Activated CD4-positive, alpha-beta T cell treated with anti-CD3 and anti-CD28 coated beads, Interleukin-2, Interleukin-6, amounts not matched to agents 100 ng/mL and 50 ng/mL, durations not matched to agents 16 hours and 8 hours (primary cell): ENCODE results near the gene SLC11A2.
A peak's percentile ranks its signal among the peaks of the same experiment; 100 is the strongest.
"Not testable (repeated sequence)": the region's sequence is repeated elsewhere in the genome, so short reads cannot be mapped to it uniquely, and the experiment has no call there.

Experiments
- DNase-seq: peaks from one replicate; pipeline ENCODE4 v3.0.0-alpha.2; 2020

The SLC11A2 gene

DNA sequence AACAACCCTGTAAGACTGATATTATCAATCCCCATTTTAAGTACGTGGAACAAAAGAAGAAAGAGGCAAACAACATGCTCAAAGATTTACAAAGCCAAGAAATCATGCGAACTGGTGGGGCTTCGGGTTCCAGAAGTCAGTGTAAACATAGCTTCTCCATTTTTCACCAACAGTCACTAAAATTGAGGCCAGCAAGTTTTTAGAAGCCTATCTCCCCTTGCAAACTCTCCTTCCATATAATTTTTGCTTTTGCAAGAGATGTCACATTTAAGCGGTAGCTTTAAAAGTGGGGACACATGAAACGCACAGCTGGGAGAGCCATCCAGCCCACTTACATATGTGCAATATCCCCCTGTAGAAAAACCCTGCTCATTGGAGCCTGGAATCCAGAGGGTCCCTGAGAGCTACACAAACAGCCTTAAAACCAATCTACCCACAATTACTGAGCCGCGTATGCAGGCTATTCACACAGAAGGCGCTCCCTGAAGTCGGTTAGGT is 797 bp downstream of the SLC11A2 start:
- DNase-seq, result no peak

DNA sequence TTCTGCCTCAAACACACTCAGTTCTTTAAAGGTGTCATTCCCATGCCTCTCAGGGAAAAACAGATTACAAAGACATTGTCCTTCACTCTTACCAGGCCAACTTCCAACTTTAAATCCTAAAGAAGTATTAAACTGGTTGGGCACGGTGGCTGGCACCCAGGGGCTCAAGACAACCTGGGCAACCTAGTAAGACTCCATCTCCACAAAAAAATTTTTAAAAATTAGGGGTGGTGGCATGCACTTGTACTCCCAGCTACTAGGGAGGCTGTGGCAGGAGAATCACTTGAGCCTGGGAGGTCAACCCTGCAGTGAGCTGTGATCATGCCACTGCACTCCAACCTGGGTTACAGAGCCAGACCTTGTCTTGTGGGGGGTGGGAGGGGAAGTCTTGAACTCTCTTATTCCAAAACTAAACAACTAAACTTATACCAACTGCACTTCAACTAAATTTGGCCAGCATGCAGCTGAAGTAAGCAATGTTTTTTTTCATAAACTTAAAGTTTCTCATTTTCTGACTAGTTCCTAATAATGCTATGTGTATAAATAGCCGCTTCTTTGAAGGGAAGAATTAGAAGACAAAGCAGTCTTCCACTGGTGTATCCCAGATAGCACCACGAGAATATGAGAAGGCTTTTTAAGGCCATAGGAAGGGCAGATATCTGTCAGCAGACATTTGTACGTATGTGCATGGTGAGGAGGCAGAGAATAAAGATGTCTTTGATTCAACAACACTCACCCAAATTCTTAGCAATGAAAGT is 2.4 kb downstream of the SLC11A2 start:
- DNase-seq, result no peak

DNA sequence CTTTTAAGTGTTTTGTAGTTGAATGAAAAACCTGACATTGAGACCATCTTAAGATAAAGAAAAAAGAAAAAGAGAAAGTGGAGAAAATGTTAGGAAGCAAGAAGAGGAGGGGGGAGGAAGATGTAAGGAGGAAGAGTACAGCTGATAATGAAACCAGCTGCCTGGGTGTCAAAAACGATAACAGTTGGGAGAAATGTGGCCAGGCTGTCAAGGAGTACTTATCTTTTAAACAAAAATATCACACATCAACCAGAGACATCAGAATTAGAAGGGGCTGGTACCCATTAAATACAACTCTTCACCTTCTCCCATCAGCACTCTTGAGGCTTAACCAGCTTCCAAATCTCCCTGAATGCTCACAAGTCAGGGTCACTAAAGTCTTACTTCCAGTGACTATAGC is 4.5 kb downstream of the SLC11A2 start:
- peak; percentile 29 for DNase-seq

DNA sequence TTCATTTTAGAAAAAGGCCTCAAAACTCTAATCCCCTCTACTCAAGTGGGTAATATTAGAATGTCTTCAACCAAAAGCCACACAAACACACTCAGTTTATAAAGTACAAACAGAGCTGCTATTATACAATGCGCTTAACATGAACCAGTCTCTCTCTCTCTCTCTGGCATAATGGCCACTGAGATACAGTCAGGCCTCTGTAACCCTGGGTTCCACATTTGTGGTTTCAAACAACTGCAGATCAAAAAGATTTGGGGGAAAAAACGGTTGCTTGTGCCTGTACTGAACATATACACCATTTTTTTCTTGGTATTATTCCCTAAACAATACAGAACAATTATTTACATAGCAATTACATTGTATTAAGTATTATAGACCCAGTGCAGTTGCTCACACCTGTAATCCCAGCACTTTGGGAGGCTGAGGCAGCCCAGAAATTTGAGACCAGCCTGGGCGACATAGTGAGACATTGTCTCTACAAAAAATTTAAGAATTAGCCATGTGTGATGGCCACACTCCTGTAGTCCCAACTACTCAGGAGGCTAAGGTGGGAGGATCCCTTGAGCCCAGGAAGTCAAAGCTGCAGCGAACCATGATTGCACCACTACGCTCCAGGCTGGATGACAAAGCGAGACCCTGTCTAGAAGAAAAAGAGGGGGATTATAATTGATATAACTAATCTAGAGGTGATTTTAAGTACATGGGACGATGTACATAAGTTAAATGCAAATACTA is 5.6 kb downstream of the SLC11A2 start:
- no peak for DNase-seq

DNA sequence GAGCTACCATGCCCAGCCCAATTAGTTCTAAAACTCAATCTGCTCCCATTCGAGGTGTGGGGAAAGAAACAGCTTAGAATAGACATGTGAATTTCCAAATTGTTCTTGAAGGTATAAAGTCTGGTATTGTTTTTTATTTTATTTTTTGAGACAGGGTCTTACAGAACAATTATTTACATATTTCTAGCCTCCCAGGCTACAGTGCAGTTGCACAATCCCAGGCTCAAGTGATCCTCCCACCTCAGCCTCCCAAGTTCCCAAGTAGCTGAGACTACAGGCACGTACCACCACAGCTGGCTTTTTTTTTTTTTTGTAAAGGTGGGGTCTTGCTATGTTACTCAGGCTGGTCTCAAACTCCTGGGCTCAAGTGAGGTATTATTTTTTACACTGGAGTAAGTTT is 6.3 kb downstream of the SLC11A2 start:
- no peak for DNase-seq

DNA sequence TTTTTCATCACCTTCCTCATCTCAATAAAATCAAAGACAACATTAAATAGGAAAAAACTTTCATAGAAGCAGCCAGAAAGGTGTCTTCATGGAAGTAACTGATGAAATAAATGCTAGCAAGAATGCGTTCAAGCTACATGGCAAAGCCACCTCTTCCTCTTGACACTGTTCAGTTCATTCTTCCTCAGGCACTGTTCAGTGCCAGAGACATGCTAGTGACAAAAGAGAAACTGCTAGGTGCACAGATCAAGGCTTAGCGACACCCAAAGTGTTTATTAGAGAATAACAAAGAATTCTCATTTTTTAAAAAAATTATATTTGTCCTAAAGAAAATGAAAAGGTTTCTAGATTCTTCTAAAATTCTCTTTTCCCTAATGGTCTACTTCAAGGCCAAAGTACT is 7.2 kb downstream of the SLC11A2 start:
- DNase-seq, result no peak

DNA sequence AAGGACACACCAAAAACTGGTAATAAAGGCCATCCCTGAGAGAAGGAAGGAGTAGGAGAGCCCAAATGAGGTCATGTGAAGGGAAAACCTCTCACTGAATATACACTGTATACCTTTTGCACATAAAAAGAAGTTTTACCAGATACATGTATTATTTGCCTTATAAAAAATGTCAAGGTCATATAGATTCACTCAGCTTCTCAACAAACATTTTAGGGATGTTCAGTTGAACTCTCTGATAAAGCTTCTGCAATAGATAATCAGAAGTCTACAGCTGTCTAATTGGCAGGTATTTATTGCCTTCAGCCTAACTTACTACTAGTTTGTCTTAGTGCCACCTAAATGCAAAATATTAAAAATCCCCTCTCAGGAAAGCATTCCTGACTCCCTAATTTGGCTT is 8.7 kb downstream of the SLC11A2 start:
- DNase-seq, result no peak

DNA sequence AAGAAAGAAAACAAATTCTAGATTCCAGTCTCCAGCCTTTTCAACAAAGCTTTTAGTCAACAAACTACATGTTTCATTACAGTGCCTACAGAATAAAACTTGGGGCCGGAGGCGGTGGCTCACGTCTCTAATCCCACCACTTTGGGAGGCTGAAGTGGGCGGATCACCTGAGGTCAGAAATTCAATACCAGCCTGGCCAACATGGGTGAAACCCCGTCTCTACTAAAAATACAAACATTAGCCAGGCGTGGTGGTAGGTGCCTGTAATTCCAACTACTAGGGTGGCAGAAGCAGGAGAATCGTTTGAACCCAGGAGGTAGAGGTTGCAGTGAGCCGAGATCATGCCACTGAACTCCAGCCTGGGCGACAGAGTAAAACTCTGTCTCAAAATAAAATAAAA is 11.7 kb downstream of the SLC11A2 start:
- DNase-seq, result not testable (repeated sequence)

DNA sequence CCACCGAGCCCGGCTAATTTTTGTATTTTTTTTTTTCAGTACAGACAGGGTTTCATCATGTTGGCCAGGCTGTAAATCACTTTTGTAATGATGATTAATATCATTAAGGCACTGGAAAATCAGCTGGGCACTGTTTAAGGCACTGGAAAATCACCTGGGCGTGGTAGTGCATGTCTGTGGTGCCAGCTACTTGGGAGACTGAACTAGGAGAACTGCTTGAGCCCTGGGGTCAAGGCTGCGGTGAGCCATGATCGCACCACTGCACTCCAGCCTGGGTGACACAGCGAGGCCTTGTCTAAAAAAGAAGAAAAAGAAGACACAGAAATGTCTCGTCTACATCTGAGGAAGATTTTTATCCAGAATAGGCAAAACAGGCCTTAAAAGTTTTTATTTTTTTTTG is 12.7 kb downstream of the SLC11A2 start:
- DNase-seq, result no peak

DNA sequence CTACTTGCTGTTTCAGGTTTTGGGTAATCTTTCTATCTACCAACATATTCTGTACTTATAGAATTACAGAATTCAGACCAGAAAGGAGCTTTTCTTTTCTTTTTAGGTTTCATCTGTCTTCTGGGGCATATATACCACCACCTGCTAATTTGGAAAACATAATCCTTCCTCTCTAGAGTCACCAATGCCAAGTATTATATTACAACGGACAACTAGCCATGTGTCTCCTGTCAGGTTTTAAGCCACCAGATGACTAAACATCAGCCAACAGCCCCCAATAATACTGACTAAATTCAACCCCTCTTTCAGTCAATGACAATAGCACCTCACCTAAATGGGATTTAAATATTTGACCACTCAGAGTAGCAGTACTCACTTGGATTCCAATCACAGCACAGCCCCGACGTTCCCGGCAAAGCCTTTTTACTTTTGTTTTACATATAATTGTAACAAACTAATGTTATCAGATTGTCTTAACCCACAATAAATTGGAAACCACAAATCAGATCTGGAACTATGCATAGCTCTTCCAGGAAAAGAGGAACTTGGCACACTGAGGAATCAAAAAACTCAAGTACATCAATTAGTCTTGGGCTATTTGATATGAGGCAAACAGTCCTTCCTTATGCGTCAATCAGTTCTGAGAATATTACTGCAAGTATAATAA is 13.5 kb downstream of the SLC11A2 start:
- DNase-seq, result no peak

DNA sequence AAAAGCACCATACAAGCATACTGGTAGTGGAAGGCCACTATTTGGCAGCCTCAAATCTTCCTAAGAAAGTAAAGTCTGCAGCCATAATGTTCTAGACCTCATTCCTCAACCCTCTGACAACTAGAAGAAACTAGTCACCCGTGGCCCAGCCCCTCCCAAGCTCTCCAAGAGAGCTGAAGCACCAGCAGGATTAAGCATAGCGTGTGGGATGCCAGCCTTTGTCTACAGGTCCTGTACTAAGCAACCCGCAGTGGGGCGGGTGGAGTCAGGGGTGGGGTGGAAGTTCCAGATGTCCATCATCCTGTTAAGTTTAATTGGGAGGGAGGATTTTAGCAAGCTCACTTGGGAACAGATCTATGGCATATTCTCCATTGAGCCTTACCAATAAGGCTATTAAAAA is 14.2 kb downstream of the SLC11A2 start:
- no peak for DNase-seq

DNA sequence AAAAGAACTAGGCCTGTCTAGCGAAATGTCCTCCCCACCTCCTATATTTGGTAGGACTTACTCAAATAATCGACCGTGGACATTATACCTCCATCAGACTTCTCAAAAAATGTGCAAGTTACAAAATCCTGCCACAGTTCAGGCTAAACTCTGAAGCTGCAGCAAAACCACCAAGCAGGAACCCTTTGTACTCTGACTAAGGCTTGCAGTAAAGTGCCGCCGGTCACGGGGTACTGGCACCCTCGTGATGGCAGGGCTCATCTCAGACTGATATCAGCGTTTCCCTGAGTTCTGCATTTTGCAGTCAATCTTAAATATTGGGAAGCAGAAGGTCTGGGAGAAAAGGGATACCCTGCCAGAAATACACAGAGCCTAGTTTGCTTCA is 17.1 kb downstream of the SLC11A2 start:
- DNase-seq, result peak; percentile 62

DNA sequence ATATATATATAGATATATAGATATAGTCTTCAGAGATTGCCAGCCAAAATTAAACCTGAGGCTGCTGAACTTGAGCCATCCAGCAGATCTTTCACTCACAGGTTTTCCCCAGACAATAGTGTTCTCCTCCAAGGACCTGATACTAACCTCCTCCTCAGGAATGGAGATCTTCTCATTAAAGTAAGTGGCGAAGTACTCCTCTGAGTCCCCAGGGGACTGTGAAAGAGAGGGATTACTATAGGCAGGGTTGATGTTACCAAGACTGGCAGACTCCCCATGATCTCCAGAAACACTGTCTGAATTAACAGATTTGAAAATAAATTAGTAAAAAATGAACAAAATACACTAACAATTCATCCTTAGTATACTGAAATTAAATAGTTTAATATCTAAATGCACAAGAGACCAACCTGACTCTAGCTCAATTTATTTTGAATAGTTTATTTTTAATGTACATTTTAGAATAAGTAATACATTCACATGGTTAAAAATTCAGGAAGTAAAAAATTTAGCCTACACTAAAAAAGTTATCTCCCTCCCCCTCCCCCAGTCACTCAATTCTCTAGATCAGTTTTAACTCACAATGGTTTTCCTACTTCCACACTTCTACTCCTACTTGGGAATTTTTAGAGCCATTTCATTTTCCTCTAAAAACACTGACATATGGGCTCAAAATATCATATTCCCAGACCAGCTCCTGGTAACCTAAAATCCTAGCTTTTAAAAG is 17.7 kb downstream of the SLC11A2 start:
- no peak for DNase-seq

DNA sequence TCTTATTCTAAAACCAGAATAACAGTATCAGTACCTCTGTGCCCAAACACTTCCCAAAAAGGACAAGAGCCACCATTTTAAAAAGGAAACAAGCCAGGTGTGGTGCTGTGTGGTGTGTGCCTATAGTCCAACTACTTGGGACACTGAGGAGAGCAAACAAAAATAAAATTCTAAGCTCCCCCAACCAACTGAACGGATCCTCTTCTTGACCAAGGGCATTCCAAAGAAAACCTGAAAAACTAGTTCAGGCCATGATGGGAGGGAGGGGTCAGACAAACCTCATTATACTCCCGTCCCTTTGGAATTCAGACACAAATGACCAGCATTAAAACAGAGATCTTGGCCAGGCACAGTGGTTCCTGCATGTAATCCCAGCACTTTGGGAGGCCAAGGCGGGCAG is 20.5 kb downstream of the SLC11A2 start:
- DNase-seq, result no peak

DNA sequence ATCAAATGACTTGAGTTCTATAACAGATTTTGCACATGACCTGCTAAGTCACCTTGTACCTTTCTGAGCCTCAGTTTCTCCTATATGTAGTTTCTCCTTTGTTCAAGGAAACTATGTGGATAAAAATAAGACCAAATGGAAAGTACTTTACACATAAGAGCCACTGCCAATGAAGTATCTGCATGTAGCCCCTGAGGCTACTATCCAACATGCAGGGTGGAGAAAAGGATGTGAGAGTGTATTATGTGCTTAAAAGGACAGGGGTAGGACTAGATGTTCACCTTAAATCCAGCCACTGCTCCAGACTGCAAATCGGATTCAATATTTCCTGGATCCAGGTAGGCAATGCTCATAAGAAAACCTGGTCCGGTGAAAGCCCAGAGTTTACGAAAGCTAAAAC is 21.2 kb downstream of the SLC11A2 start:
- no peak for DNase-seq

DNA sequence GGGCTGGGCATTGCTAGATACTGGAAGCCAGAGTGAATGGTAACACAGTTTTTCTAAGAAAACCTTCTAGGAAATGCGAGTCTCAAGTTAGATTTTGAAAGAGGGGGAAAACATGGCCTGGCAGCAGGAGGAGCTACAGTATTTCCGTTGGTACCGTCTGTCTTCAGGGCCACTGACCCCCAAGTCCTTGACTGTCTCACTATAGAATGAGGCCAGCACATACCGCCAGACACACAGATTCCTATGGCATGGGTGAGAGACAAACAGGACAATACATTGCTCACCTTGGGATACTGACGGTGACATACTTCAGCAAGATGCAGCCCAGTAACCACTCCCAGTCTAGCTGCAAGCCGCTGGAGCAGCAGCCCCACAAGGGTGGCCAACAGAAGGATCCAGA is 21.7 kb downstream of the SLC11A2 start:
- DNase-seq, result no peak

DNA sequence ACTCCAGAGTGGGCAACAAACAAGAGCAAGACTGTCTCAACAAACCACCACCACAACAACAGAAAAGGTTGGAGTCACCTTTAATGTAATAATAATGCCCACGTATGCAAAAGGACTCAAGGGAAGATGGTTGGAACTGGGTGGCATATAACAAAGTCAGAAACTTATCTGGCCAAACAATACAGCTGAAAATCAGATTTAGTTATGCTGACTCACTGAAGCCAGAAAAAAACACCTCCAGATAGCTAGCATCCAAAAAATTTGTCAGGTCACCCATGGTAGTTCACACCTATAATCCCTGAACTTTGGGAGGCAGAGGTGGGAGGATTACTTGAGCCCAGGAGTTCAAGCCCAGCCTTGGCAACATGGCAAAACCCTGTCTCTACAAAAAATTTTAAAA is 24.4 kb downstream of the SLC11A2 start:
- DNase-seq, result no peak

DNA sequence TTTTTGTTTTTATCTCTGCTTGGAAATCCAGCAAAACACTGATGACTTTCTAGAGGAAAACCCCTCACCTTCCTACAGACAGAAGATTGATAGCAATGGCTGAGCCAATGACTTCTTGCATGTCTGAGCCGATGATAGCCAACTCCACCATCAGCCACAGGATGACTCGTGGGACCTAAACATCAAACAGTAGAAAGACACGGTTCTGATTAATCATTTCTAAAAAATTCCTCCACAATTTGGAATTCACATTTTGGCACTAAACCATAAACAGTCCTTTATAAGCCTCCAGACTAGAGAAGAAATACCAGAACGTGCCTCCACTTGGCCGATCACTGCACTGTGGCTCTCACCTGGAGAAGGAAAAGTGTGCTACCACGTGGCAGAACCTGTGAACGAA is 25.9 kb downstream of the SLC11A2 start:
- no peak for DNase-seq

DNA sequence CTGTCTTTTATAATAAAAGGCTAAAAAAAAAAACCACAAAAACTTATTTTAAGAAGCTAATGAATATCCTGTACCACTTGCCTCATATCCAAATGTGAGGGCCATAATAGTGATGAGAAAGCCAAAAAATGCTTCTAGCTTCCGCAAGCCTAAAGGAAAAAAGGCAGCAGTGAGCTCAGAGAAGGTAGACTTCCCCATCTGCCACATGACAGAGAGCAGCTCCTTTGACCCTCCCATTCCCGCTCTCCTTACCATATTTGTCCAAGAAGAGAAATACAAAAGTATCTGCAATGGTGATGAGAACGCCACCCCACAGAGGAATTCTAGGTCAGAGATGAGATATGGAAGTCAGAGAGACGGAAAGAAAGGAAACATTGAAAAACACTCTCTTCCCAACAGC is 27.1 kb downstream of the SLC11A2 start:
- DNase-seq, result no peak

DNA sequence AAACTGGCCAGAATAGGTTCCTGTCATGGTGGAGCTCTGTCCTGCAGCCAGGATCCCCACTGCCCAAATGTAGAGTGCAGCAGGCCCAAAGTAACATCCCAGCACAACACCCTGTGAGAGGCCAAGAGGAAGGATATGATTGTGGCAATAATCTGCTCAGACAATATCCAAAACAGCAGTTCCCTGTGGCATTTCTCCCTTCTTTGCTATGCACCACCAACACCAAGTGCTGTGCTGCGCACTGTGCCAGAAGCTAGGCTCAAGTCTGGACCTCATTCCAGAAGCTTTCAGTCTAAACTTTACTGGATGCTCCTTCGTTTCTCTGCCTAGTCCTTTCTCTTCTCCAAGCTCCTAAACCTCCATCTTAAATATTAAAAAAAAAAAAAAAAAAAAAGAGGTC is 33.4 kb downstream of the SLC11A2 start:
- no peak for DNase-seq

DNA sequence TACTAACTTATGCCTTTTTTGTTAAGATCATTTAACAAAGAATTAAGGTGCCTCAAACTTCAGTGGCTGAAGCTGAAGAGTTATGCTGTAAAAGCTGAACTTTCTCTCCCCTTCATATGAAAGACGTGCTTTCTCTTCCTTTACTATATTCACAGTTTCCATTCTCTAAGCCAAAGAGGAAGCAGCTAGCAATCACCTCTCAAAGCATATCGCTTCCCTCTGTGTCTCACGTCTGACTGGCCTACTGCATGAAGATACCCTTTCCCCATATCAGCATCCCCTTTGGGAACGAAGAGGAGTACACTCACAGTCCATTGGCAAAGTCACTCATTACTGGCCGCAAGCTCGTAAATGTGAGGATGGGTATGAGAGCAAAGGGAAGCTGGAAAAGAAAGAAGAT is 34.9 kb downstream of the SLC11A2 start:
- no peak for DNase-seq

DNA sequence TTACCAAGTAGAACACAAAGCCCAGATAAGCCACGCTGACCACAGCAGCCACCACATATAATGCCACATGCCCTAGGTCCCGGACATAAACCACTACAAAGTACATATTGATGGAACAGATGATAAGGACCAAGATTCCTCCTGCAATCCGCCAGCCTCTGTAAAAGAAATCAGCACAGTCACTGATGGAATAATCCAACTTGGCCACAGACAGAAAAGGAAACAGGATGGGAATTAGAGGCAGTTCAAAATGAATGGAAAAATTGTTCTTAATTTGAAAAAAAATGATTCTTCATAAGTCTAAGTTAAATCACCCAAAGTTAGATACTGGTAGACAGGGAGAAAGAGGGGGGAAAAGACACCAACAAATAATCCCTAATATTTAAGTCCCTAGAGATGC is 35.4 kb downstream of the SLC11A2 start:
- DNase-seq, result no peak

DNA sequence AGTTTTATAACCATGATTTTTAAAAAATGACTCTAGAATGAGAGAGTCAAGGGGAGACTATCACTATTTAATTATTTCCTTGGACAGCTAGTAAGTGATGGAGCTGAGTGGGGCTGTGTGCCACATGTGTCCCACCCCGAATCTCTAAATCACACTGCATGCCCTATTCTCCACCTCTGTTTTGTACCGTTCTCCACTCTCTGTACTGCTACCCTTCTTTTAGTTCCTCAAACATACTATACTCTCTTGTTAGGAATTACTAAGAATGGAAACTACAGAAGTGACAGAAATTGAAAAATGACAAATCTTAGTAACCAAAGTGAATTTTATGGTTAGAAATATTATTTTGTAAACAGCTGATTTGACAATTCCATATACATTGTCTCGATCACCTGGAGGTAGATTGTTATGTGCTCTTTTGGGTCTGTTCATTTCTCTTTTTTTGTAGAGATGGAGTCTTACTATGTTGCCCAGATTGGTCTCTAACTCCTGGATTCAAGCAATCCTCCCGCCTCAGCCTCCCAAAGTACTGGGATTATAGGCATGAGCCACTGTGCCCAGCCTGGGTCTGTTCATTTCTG is 35.9 kb downstream of the SLC11A2 start:
- DNase-seq, result no peak
